HCT116 (cell line): ENCODE data around the gene ZNF836. TPM values are rescaled to one million over a fixed set of nuclear protein-coding genes. Genes with fewer than 3 reads are reported as not detected.

Source experiments
- ATAC-seq: fragments of 200-7000 bp; cut with Tn5 transposase; 2 replicates; pipeline ENCODE4 v1.9.1; 2020; ENCODE audit warnings: mild to moderate bottlenecking, moderate library complexity
- BruUV-seq: library from RNA; stranded (reverse); fragments of 400-500 nt; replicated peaks from 2 replicates; lab custom pipeline; 2021; lab: Mats Ljungman, UMichigan
- CTCF ChIA-PET: fragments of 300-600 bp; sonication (Branson Sonifier 250); formaldehyde crosslinking; loops from one replicate; lab custom pipeline; 2021; ENCODE audit warnings: antibody characterized with exemption; lab: Charles Lee
- POLR2A ChIA-PET: fragments of 300-600, 350-600 bp; sonication (Branson Sonifier 250); formaldehyde crosslinking; loops from one replicate; lab custom pipeline; 2021; ENCODE audit warnings: antibody characterized with exemption; lab: Charles Lee
- RAD21 ChIA-PET, 2 experiments: fragments of 300-600 bp; sonication (Branson Sonifier 250); formaldehyde crosslinking; loops; one replicate each; lab custom pipeline; 2023; ENCODE audit warnings: low total read pairs in 2 of 2; ENCODE audit not compliant: uncharacterized antibody in 2 of 2, unreplicated experiment in 2 of 2, low non-redundant PET in 1 of 2; lab: Charles Lee
- DNase-seq: peaks from one replicate; pipeline ENCODE4 v3.0.0-alpha.2; 2010; ENCODE audit warnings: low read depth, low spot score
- H2AFZ ChIP-seq: fragments of 200-600 bp; shearing (Covaris generic), sonication (generic); 2 replicates; pipeline ENCODE4 v1.6.1; 2017; ENCODE audit warnings: low read depth, mixed run types, mixed read lengths, antibody characterized with exemption, low read length; ENCODE audit not compliant: poor library complexity, severe bottlenecking
- H3K27ac ChIP-seq: 2 replicates; pipeline ENCODE4 v1.5.1; 2012; ENCODE audit warnings: low read depth, low read length
- H3K27me3 ChIP-seq: fragments of 200-600 bp; sonication (generic); 2 replicates; pipeline ENCODE4 v1.6.1; 2016; ENCODE audit warnings: mixed run types, low read length, mixed read lengths; ENCODE audit not compliant: insufficient read depth
- H3K36me3 ChIP-seq, 2 experiments: fragments of 200-500 bp in 1 of 2; fragments of 200-600 bp in 1 of 2; sonication (Bioruptor generic) in 1 of 2; sonication (generic) in 1 of 2; 2 replicates each; pipeline versions ENCODE4 v1.5.1 to v1.6.1; 2014 to 2016; ENCODE audit warnings: low read length in 2 of 2, inconsistent platforms in 1 of 2, mixed read lengths in 1 of 2, mixed run types in 1 of 2; ENCODE audit not compliant: insufficient read depth in 2 of 2, control insufficient read depth in 1 of 2
- H3K4me1 ChIP-seq, 2 experiments: fragments of 200-600 bp in 1 of 2; sonication (generic) in 1 of 2; 2 replicates each; pipeline versions ENCODE4 v1.5.1 to v1.6.1; 2012 to 2017; ENCODE audit warnings: low read length in 2 of 2, inconsistent platforms in 1 of 2, mild to moderate bottlenecking in 1 of 2, mixed read lengths in 1 of 2, mixed run types in 1 of 2, moderate library complexity in 1 of 2; ENCODE audit not compliant: insufficient read depth in 2 of 2, control insufficient read depth in 1 of 2
- H3K4me2 ChIP-seq: fragments of 200-600 bp; sonication (generic); 2 replicates; pipeline ENCODE4 v1.6.1; 2017; ENCODE audit warnings: mixed run types, low read length, mixed read lengths
- H3K4me3 ChIP-seq, 2 experiments: fragments of 200-600 bp in 1 of 2; sonication (generic) in 1 of 2; replicated peaks in 1 of 2; 2 replicates each; pipeline ENCODE4 v1.5.1; 2011 to 2016; ENCODE audit warnings: low read length in 2 of 2, control low read depth in 1 of 2, low read depth in 1 of 2, mild to moderate bottlenecking in 1 of 2, mixed read lengths in 1 of 2, mixed run types in 1 of 2
- H3K79me2 ChIP-seq: fragments of 200-600 bp; sonication (generic); 2 replicates; pipeline ENCODE4 v1.6.1; 2017; ENCODE audit warnings: mild to moderate bottlenecking, mixed run types, low read length, moderate library complexity, mixed read lengths; ENCODE audit not compliant: insufficient read depth
- H3K9ac ChIP-seq: fragments of 200-600 bp; sonication (generic); 2 replicates; pipeline ENCODE4 v1.6.1; 2016; ENCODE audit warnings: low read length, mixed read lengths
- H3K9me2 ChIP-seq: fragments of 200-600 bp; sonication (generic), shearing (Covaris generic); 2 replicates; pipeline ENCODE4 v1.6.1; 2017; ENCODE audit warnings: mixed run types, mild to moderate bottlenecking, moderate library complexity; ENCODE audit not compliant: insufficient read depth
- H3K9me3 ChIP-seq, 2 experiments: fragments of 200-500 bp in 1 of 2; fragments of 200-600 bp in 1 of 2; sonication (Bioruptor generic) in 1 of 2; sonication (generic) in 1 of 2; 2 replicates each; pipeline ENCODE4 v1.6.1; 2014 to 2017; ENCODE audit warnings: low read length in 2 of 2, mixed read lengths in 2 of 2, inconsistent platforms in 1 of 2, low read depth in 1 of 2, mild to moderate bottlenecking in 1 of 2, mixed run types in 1 of 2, moderate library complexity in 1 of 2; ENCODE audit not compliant: control insufficient read depth in 1 of 2, insufficient read depth in 1 of 2
- H4K20me1 ChIP-seq: fragments of 200-600 bp; sonication (generic), shearing (Covaris generic); 2 replicates; pipeline ENCODE4 v1.6.1; 2017; ENCODE audit warnings: mixed run types, mild to moderate bottlenecking, moderate library complexity; ENCODE audit not compliant: insufficient read depth
- CEBPB ChIP-seq: IDR thresholded peaks from 2 replicates; pipeline ENCODE4 v1.6.1; 2012; ENCODE audit warnings: low read depth
- ELF1 ChIP-seq: IDR thresholded peaks from 2 replicates; pipeline ENCODE4 v1.6.1; 2012; ENCODE audit warnings: low read depth, borderline replicate concordance
- JUND ChIP-seq: IDR thresholded peaks from 2 replicates; pipeline ENCODE4 v1.6.1; 2012
- MAX ChIP-seq: IDR thresholded peaks from 2 replicates; pipeline ENCODE4 v1.6.1; 2012
- SRF ChIP-seq: IDR thresholded peaks from 2 replicates; pipeline ENCODE4 v1.6.1; 2012; ENCODE audit warnings: low read depth
- ZFX ChIP-seq: fragments of 450-650 bp; IDR thresholded peaks from 2 replicates; pipeline ENCODE4 v1.6.1; 2017
- ZNF274 ChIP-seq: fragments of 200-500 bp; sonication (Bioruptor generic); IDR thresholded peaks from 2 replicates; pipeline ENCODE4 v1.6.1; 2014; ENCODE audit warnings: mild to moderate bottlenecking, low read depth, low read length, inconsistent platforms
- intact Hi-C: fragments of 100-400 bp; cut with micrococcal nuclease; formaldehyde crosslinking; loops from 2 replicates; pipeline ENCODE4 v1.10.0; 2022
- total RNA-seq: library from RNA; stranded (reverse); gene quantifications from one replicate; pipeline ENCODE4 v1.2.1, GENCODE V29; 2021; ENCODE audit not compliant: unreplicated experiment
- TF ChIP-seq, protein P1 (sequence below), 3 experiments: fragments of 200-600 bp in 1 of 3; sonication (generic) in 1 of 3; IDR thresholded peaks in 2 of 3; conservative IDR thresholded peaks in 1 of 3; 2 replicates each; pipeline ENCODE4 v1.5.1; 2012 to 2017; ENCODE audit warnings: low read depth in 2 of 3, low read length in 2 of 3, antibody characterized with exemption in 1 of 3, borderline replicate concordance in 1 of 3, control low read depth in 1 of 3, mild to moderate bottlenecking in 1 of 3, mixed read lengths in 1 of 3, mixed run types in 1 of 3, moderate library complexity in 1 of 3; ENCODE audit not compliant: insufficient read depth in 1 of 3

ZNF836 gene
- total RNA-seq, 1 experiment from 2014 or later = not detected

DNA sequence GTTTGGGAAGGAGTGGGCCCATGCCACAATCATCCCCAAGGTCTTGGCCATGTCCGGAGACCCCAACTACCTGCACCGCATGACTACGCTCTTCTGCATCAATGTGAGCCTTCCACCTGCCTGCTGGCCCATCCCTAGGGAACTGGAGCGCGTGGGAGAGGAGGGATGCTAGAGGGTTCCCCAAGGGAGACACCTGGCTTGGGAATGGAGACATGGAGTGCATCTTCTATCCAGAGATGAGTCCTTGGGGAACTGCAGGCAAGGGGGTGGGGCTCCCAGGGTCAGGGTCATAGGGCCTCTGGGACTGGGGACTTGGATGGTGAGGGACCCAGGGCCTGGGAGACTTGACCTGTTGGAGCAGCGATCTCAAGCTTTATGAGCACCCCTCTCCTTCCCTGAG, 49.6 kb upstream of the ZNF836 start:
- no peak overlapping the region for H3K9ac ChIP-seq
- H4K20me1 ChIP-seq = no peaks in the 10 kb centered on the region
- no peaks in the 10 kb centered on the region for H3K9me2 ChIP-seq
- CTCF ChIA-PET = no interaction called here
- TF ChIP-seq, protein P1, sequence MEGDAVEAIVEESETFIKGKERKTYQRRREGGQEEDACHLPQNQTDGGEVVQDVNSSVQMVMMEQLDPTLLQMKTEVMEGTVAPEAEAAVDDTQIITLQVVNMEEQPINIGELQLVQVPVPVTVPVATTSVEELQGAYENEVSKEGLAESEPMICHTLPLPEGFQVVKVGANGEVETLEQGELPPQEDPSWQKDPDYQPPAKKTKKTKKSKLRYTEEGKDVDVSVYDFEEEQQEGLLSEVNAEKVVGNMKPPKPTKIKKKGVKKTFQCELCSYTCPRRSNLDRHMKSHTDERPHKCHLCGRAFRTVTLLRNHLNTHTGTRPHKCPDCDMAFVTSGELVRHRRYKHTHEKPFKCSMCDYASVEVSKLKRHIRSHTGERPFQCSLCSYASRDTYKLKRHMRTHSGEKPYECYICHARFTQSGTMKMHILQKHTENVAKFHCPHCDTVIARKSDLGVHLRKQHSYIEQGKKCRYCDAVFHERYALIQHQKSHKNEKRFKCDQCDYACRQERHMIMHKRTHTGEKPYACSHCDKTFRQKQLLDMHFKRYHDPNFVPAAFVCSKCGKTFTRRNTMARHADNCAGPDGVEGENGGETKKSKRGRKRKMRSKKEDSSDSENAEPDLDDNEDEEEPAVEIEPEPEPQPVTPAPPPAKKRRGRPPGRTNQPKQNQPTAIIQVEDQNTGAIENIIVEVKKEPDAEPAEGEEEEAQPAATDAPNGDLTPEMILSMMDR (IDR thresholded peaks at IDR 0.05 in 2 of 3, conservative IDR thresholded peaks at IDR 0.05 in 1 of 3; ENCODE audit: borderline replicate concordance in 1 of 3, insufficient read depth in 1 of 3, low read depth in 2 of 3, low read length in 2 of 3) = no peak
- DNase-seq = no peak
- H3K27me3 ChIP-seq = no peaks in the 10 kb centered on the region
- ATAC-seq = no peak
- no TSS peak for BruUV-seq
- H3K27ac ChIP-seq = no peak overlapping the region
- no peak overlapping the region for H3K4me2 ChIP-seq
- peaks cover 7% of the 10 kb centered on the region; the same call in 1 of the 2 replicates for H3K79me2 ChIP-seq
- POLR2A ChIA-PET = no interaction called here
- no peaks in the 10 kb centered on the region for H3K9me3 ChIP-seq
- H3K4me1 ChIP-seq = no peaks in the 10 kb centered on the region
- peaks cover 79 to 80% of the 10 kb centered on the region in 2 experiments for H3K36me3 ChIP-seq
- H2AFZ ChIP-seq = no peak overlapping the region
- no peak overlapping the region for H3K4me3 ChIP-seq
- RAD21 ChIA-PET = no interaction called here
- intact Hi-C loops = no loop called here

GRCh38 chr19:52219611-52220010, 48.2 kb upstream of the ZNF836 start:
- CTCF ChIA-PET = no interaction called here
- no TSS peak for BruUV-seq
- no peaks in the 10 kb centered on the region for H3K9me3 ChIP-seq

More at GRCh38 chr19:52219611-52220010, 48.2 kb upstream of the ZNF836 start:
- Histone ChIP-seq H3K27me3 (no peaks in the 10 kb centered on the region), H3K36me3 (peaks cover 80 to 82% of the 10 kb centered on the region in 2 experiments), H3K27ac (no peak overlapping the region), H3K9me2 (no peaks in the 10 kb centered on the region), H3K4me2 (no peak overlapping the region), H2AFZ (no peak overlapping the region), H3K9ac (no peak overlapping the region), H3K79me2 (peaks cover 7% of the 10 kb centered on the region; the same call in 1 of the 2 replicates), H3K4me1 (no peaks in the 10 kb centered on the region), H4K20me1 (no peaks in the 10 kb centered on the region), H3K4me3 (no peak overlapping the region)
- POLR2A ChIA-PET = no interaction called here
- intact Hi-C loops = no loop called here
- RAD21 ChIA-PET = no interaction called here
- ATAC-seq (no peak), DNase-seq (no peak)
- no peak for TF ChIP-seq MAX
- TF ChIP-seq ELF1 = no peak
- no peak for TF ChIP-seq ZNF274
- no peak for TF ChIP-seq JUND
- no peak for TF ChIP-seq ZFX
- no peak for TF ChIP-seq CEBPB
- no peak for TF ChIP-seq SRF
